Gastrocnemius medialis (tissue), 4 donors: ENCODE results near the gene BBS2.

ENCODE experiments used
- POLR2A ChIP-seq, 2 donors: fragments of 450-650 bp; IDR thresholded peaks; one replicate each; pipeline ENCODE4 v1.6.1; 2017; ENCODE audit warnings: antibody characterized with exemption in 2 of 2, mild to moderate bottlenecking in 2 of 2, moderate library complexity in 2 of 2
- TF ChIP-seq, protein P1 (sequence below), 5 experiments: fragments of 450-650 bp in 3 of 5; fragments of 200-600 bp in 2 of 5; sonication (generic) in 2 of 5; IDR thresholded peaks in 4 of 5; conservative IDR thresholded peaks in 1 of 5; 1 replicate in 4 of 5; 2 replicates in 1 of 5; pipeline ENCODE4 v1.5.1; 2016 to 2019; ENCODE audit warnings: antibody characterized with exemption in 5 of 5, mild to moderate bottlenecking in 3 of 5, moderate library complexity in 3 of 5

- TF ChIP-seq POLR2A (IDR thresholded peaks at IDR 0.05): peak in 1 of 2 donors; percentile 35
- TF ChIP-seq, protein P1, sequence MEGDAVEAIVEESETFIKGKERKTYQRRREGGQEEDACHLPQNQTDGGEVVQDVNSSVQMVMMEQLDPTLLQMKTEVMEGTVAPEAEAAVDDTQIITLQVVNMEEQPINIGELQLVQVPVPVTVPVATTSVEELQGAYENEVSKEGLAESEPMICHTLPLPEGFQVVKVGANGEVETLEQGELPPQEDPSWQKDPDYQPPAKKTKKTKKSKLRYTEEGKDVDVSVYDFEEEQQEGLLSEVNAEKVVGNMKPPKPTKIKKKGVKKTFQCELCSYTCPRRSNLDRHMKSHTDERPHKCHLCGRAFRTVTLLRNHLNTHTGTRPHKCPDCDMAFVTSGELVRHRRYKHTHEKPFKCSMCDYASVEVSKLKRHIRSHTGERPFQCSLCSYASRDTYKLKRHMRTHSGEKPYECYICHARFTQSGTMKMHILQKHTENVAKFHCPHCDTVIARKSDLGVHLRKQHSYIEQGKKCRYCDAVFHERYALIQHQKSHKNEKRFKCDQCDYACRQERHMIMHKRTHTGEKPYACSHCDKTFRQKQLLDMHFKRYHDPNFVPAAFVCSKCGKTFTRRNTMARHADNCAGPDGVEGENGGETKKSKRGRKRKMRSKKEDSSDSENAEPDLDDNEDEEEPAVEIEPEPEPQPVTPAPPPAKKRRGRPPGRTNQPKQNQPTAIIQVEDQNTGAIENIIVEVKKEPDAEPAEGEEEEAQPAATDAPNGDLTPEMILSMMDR (IDR thresholded peaks at IDR 0.05 in 4 of 5, conservative IDR thresholded peaks at IDR 0.05 in 1 of 5): no peak
Observed at GRCh38 chr16:56451753-56452689, 67.8 kb downstream of the BBS2 start.
